Measurements from ENCODE around the gene HACD4.

DNA sequence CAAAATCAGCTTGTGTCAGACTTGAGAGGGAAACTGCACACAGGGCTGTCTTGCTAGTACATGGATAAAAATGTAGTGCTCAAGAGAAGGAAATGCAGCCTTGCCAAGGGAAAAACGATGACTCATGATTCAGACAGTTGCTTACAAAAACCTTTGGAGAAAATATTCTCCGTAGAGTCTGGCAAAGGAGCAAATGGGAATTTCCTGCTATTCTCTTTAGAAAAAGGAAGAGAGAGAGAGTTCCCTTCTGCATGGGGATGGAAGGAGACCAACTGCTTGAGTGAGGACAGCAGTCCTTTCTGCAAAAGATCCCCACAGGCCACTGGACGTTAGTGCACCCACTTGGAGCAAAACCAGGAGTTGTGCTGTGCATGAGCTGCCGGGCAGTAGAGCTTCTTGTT lies 38.7 kb upstream of the HACD4 start:
- TF ChIP-seq, protein P1, sequence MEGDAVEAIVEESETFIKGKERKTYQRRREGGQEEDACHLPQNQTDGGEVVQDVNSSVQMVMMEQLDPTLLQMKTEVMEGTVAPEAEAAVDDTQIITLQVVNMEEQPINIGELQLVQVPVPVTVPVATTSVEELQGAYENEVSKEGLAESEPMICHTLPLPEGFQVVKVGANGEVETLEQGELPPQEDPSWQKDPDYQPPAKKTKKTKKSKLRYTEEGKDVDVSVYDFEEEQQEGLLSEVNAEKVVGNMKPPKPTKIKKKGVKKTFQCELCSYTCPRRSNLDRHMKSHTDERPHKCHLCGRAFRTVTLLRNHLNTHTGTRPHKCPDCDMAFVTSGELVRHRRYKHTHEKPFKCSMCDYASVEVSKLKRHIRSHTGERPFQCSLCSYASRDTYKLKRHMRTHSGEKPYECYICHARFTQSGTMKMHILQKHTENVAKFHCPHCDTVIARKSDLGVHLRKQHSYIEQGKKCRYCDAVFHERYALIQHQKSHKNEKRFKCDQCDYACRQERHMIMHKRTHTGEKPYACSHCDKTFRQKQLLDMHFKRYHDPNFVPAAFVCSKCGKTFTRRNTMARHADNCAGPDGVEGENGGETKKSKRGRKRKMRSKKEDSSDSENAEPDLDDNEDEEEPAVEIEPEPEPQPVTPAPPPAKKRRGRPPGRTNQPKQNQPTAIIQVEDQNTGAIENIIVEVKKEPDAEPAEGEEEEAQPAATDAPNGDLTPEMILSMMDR (IDR thresholded peaks at IDR 0.05 in 4 of 5, conservative IDR thresholded peaks at IDR 0.05 in 1 of 5): peak in 3 of 5 experiments; percentile 13 to 37 (median 14)
- TF ChIP-seq POLR2A (IDR thresholded peaks at IDR 0.05): no peak

Measured in gastrocnemius medialis (tissue), 4 donors.